PC-3 (cell line): ENCODE results near the gene ADCY10. TPM values are rescaled to one million over a fixed set of nuclear protein-coding genes. Genes with fewer than 3 reads are reported as not detected.

ENCODE experiments used
- ATAC-seq: fragments of 200-7000 bp; cut with Tn5 transposase; 2 replicates; pipeline ENCODE4 v1.9.1; 2020; ENCODE audit warnings: mild to moderate bottlenecking, moderate library complexity
- BruUV-seq: library from RNA; stranded (reverse); fragments of 400-500 nt; replicated peaks from 2 replicates; lab custom pipeline; 2021; lab: Mats Ljungman, UMichigan
- CTCF ChIA-PET: fragments of 300-600 bp; sonication (Branson Sonifier 250); formaldehyde crosslinking; loops from one replicate; lab custom pipeline; 2022; ENCODE audit warnings: antibody characterized with exemption; lab: Charles Lee
- POLR2A ChIA-PET: fragments of 300-600 bp; sonication (Branson Sonifier 250); formaldehyde crosslinking; loops from one replicate; lab custom pipeline; 2022; ENCODE audit warnings: antibody characterized with exemption; ENCODE audit not compliant: unreplicated experiment; lab: Charles Lee
- DNase-seq: peaks from one replicate; pipeline ENCODE4 v3.0.0-alpha.2; 2015
- H2AFZ ChIP-seq: fragments of 300-600 bp; sonication (generic); 2 replicates; pipeline ENCODE4 v1.6.0; 2016; ENCODE audit warnings: antibody characterized with exemption, low read length
- H3F3A ChIP-seq: fragments of 300-600 bp; sonication (generic); one replicate; pipeline ENCODE4 v1.6.0; 2017; ENCODE audit warnings: antibody characterized with exemption, low read length, control low read depth, mild to moderate bottlenecking; ENCODE audit not compliant: unreplicated experiment
- H3K27ac ChIP-seq: fragments of 300-600 bp; sonication (generic); 2 replicates; pipeline ENCODE4 v1.5.1; 2016; ENCODE audit warnings: mild to moderate bottlenecking, low read length
- H3K27me3 ChIP-seq: fragments of 300-600 bp; sonication (generic); 2 replicates; pipeline ENCODE4 v1.6.1; 2016; ENCODE audit warnings: low read length, mixed read lengths
- H3K36me3 ChIP-seq: fragments of 300-600 bp; sonication (generic); 2 replicates; pipeline ENCODE4 v1.6.1; 2016; ENCODE audit warnings: low read depth, mixed run types, low read length, mixed read lengths
- H3K4me1 ChIP-seq: fragments of 300-600 bp; sonication (generic); 2 replicates; pipeline ENCODE4 v1.5.1; 2016; ENCODE audit warnings: low read length; ENCODE audit not compliant: insufficient read depth
- H3K4me2 ChIP-seq: fragments of 300-600 bp; sonication (generic); 2 replicates; pipeline ENCODE4 v1.6.0; 2016; ENCODE audit warnings: low read length
- H3K4me3 ChIP-seq: fragments of 300-600 bp; sonication (generic); 2 replicates; pipeline ENCODE4 v1.5.1; 2016; ENCODE audit warnings: mild to moderate bottlenecking, low read length, mixed read lengths
- H3K79me2 ChIP-seq: fragments of 300-600 bp; sonication (generic); 2 replicates; pipeline ENCODE4 v1.6.1; 2017; ENCODE audit warnings: low read length, mixed read lengths
- H3K9ac ChIP-seq: fragments of 300-600 bp; sonication (generic); 2 replicates; pipeline ENCODE4 v1.6.0; 2016; ENCODE audit warnings: mild to moderate bottlenecking, low read length
- H3K9me2 ChIP-seq: fragments of 300-600 bp; sonication (generic); replicated peaks from 2 replicates; pipeline ENCODE4 v1.6.1; 2016; ENCODE audit warnings: mixed run types, low read length, mixed read lengths
- H3K9me3 ChIP-seq: fragments of 300-600 bp; sonication (generic); 2 replicates; pipeline ENCODE4 v1.6.1; 2016; ENCODE audit warnings: low read length, mixed read lengths
- H4K20me1 ChIP-seq: fragments of 300-600 bp; sonication (generic); 2 replicates; pipeline ENCODE4 v1.6.1; 2016; ENCODE audit warnings: low read length, mixed read lengths
- EZH2 ChIP-seq: fragments of 300-600 bp; sonication (generic); IDR thresholded peaks from one replicate; pipeline ENCODE4 v1.6.1; 2017; ENCODE audit warnings: antibody characterized with exemption, mild to moderate bottlenecking, low read length; ENCODE audit not compliant: unreplicated experiment
- EZH2phosphoT487 ChIP-seq: fragments of 300-600 bp; sonication (generic); IDR thresholded peaks from 2 replicates; pipeline ENCODE4 v1.6.1; 2018; ENCODE audit warnings: mild to moderate bottlenecking, antibody characterized with exemption, low read length, borderline replicate concordance
- intact Hi-C: fragments of 100-400 bp; cut with micrococcal nuclease; formaldehyde crosslinking; loops from 2 replicates; pipeline ENCODE4 v1.9.0; 2023
- total RNA-seq: library from RNA; depleted of rRNA; stranded (reverse); fragments of >200 nt; gene quantifications from 2 replicates; pipeline ENCODE4 v1.2.3, GENCODE V29; 2014
- TF ChIP-seq, protein P1 (sequence below): fragments of 300-600 bp; sonication (generic); conservative IDR thresholded peaks from 2 replicates; pipeline ENCODE4 v1.5.1; 2017; ENCODE audit warnings: antibody characterized with exemption, low read depth, mild to moderate bottlenecking, low read length

Gene ADCY10
- total RNA-seq, 1 experiment from 2014 or later, result not detected

DNA sequence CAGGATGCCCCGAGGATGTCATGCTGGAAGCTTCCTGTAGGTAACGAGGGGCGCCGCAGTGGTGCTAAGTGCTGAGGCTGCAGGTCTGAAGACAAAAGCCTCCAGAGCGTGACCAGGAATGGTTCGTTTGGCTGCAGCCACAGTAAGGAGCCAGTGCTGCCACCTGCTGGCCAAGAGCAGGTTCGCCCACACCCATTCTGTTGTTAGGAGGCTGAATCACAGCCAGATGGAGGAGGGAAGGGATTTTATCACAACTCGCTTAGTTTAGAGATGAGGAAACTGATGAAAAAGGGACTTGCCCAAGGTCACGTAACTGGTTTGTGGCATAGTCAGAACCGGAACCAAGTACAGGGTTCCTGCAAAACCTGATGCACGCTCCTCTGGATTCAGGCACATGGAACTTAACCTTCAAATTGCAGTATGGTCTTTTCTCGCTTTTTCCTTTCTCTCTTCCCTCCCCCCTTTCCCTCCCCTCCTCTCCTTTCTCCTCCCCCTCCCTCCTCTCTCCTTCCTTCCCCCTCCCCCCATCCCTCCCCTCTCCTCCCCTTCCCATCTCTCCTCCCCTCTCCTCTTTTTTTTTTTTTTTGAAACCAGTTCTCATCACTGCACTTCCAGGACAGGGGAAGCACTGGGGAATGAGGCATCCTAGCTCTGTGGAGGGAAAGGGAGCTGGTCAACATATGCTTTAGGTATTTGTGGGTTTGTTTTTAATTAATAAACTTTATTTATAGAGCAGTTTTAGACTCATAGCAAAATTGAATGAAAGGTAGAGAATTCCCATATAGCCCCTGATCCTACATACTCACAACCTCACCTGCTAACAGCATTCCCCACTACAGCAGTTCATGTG lies 110.4 kb downstream of the ADCY10 start:
- POLR2A ChIA-PET, result interaction anchor here (0.6 kb wide), 1 partner anchor 539 kb away, joined by 5 read pairs; no protein-coding TSS in a partner anchor
- no peaks in the 10 kb centered on the region for H3K36me3 ChIP-seq
- H3K9me2 ChIP-seq, result no peaks in the 10 kb centered on the region
- no peaks in the 10 kb centered on the region for H3K9me3 ChIP-seq
- peak overlapping the region; percentile 54 for H3K4me2 ChIP-seq
- H3K4me3 ChIP-seq, result no peak overlapping the region
- no peaks in the 10 kb centered on the region for H3F3A ChIP-seq
- TF ChIP-seq EZH2 (no peak), EZH2phosphoT487 (no peak)
- TF ChIP-seq, protein P1, sequence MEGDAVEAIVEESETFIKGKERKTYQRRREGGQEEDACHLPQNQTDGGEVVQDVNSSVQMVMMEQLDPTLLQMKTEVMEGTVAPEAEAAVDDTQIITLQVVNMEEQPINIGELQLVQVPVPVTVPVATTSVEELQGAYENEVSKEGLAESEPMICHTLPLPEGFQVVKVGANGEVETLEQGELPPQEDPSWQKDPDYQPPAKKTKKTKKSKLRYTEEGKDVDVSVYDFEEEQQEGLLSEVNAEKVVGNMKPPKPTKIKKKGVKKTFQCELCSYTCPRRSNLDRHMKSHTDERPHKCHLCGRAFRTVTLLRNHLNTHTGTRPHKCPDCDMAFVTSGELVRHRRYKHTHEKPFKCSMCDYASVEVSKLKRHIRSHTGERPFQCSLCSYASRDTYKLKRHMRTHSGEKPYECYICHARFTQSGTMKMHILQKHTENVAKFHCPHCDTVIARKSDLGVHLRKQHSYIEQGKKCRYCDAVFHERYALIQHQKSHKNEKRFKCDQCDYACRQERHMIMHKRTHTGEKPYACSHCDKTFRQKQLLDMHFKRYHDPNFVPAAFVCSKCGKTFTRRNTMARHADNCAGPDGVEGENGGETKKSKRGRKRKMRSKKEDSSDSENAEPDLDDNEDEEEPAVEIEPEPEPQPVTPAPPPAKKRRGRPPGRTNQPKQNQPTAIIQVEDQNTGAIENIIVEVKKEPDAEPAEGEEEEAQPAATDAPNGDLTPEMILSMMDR, result peak; percentile 99
- intact Hi-C loops, result loop anchor here (1.0 kb wide), 6 partner anchors 82 to 279 kb away; partner anchors contain the start of gene MPZL1
- H3K27me3 ChIP-seq, result no peaks in the 10 kb centered on the region
- H3K79me2 ChIP-seq, result no peaks in the 10 kb centered on the region
- H3K9ac ChIP-seq, result no peak overlapping the region
- no peaks in the 10 kb centered on the region for H4K20me1 ChIP-seq
- no peaks in the 10 kb centered on the region for H3K4me1 ChIP-seq
- DNase-seq, result peak; percentile 98
- CTCF ChIA-PET, result interaction anchor here (0.6 to 0.7 kb wide), 3 partner anchors 87 to 188 kb away, joined by 3 to 14 read pairs (median 4); no protein-coding TSS in a partner anchor
- BruUV-seq, result no TSS peak
- peak; percentile 100 for ATAC-seq
- H3K27ac ChIP-seq, result no peak overlapping the region
- peak overlapping the region; percentile 60; the same call in 1 of the 2 replicates for H2AFZ ChIP-seq

DNA sequence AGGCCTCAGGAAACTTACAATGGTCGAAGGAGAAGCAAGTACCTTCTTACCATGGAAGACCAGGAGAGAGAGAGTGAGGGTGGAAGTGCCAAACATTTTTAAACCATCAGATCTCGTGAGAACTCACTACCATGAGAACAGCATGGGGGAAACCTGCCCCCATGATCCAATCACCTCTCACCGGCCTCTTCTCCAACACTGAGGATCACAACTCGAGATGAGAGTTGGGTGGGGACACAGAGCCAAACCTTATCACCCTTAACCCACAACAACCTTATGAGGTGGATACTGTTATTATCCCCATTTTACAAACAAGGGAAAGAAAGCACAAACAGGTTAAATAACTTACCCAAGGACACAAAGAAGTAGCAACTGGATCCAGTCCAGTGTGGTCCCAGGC lies 111.7 kb downstream of the ADCY10 start:
- Histone ChIP-seq H3K4me2 (no peak overlapping the region), H3K4me1 (peaks cover 7% of the 10 kb centered on the region), H3K27me3 (no peaks in the 10 kb centered on the region), H3K9ac (no peak overlapping the region), H3K9me2 (no peaks in the 10 kb centered on the region), H2AFZ (no peak overlapping the region), H3K79me2 (no peaks in the 10 kb centered on the region), H3K9me3 (no peaks in the 10 kb centered on the region), H3K36me3 (no peaks in the 10 kb centered on the region), H3F3A (peaks cover 5% of the 10 kb centered on the region), H3K27ac (no peak overlapping the region), H4K20me1 (no peaks in the 10 kb centered on the region), H3K4me3 (no peak overlapping the region)
- BruUV-seq, result no TSS peak
- ATAC-seq (no peak), DNase-seq (no peak)
- TF ChIP-seq EZH2, result no peak
- no peak for TF ChIP-seq EZH2phosphoT487
- TF ChIP-seq, protein P1, result no peak
- ChIA-PET POLR2A (no interaction called here), CTCF (no interaction called here)
- intact Hi-C loops, result no loop called here
